Tibial nerve (tissue), 3 donors: ENCODE measurements around the gene CYSLTR2.

Experiments used
- CTCF ChIP-seq, 5 experiments: fragments of 200-600 bp in 3 of 5; fragments of 450-650 bp in 2 of 5; sonication (generic) in 3 of 5; IDR thresholded peaks; one replicate each; pipeline ENCODE4 v1.5.1; 2016 to 2019; ENCODE audit warnings: antibody characterized with exemption in 5 of 5, mild to moderate bottlenecking in 3 of 5, moderate library complexity in 2 of 5
- POLR2A ChIP-seq, 2 donors: fragments of 450-650 bp; IDR thresholded peaks; one replicate each; pipeline ENCODE4 v1.6.1; 2017; ENCODE audit warnings: antibody characterized with exemption in 2 of 2, mild to moderate bottlenecking in 2 of 2, moderate library complexity in 2 of 2

- TF ChIP-seq CTCF (IDR thresholded peaks at IDR 0.05) (no peak), POLR2A (IDR thresholded peaks at IDR 0.05) (no peak)
Measured at GRCh38 chr13:48624858-48625257, 28.9 kb upstream of the CYSLTR2 start.
